GM18909 (cell line): Measurements from ENCODE around the gene STEAP3.

ENCODE experiments used
- ATAC-seq: cut with Tn5 transposase; IDR thresholded peaks from one replicate; pipeline ENCODE4 v1.9.1; 2021; ENCODE audit warnings: mild to moderate bottlenecking; ENCODE audit not compliant: unreplicated experiment, poor library complexity

The STEAP3 gene

GRCh38 chr2:119197529-119198239 lies 25.9 kb upstream of the STEAP3 start:
- no peak for ATAC-seq

- ATAC-seq: no peak
These were observed 25.3 kb upstream of the STEAP3 start for GRCh38 chr2:119198240-119198840.

- no peak for ATAC-seq
These were observed 21.8 kb upstream of the STEAP3 start for GRCh38 chr2:119201815-119202214.

GRCh38 chr2:119202610-119203310 lies 20.9 kb upstream of the STEAP3 start:
- no peak for ATAC-seq

GRCh38 chr2:119204525-119204924 lies 19.1 kb upstream of the STEAP3 start:
- no peak for ATAC-seq

GRCh38 chr2:119205001-119205706 lies 18.5 kb upstream of the STEAP3 start:
- no peak for ATAC-seq

- ATAC-seq: no peak
These were observed 17.4 kb upstream of the STEAP3 start for GRCh38 chr2:119206201-119206600.

GRCh38 chr2:119207447-119207846 lies 16.2 kb upstream of the STEAP3 start:
- ATAC-seq: no peak

- ATAC-seq: no peak
These were observed 14.8 kb upstream of the STEAP3 start for GRCh38 chr2:119208791-119209203.

GRCh38 chr2:119212139-119212800 lies 11.4 kb upstream of the STEAP3 start:
- no peak for ATAC-seq

- ATAC-seq: no peak
These were observed 9.1 kb upstream of the STEAP3 start for GRCh38 chr2:119214453-119215037.

- no peak for ATAC-seq
These were observed 6.6 kb upstream of the STEAP3 start for GRCh38 chr2:119216994-119217393.

GRCh38 chr2:119218478-119219064 lies 5.1 kb upstream of the STEAP3 start:
- ATAC-seq: no peak

GRCh38 chr2:119219873-119220272 lies 3.8 kb upstream of the STEAP3 start:
- ATAC-seq: no peak

- ATAC-seq: no peak
These were observed 2.8 kb upstream of the STEAP3 start for GRCh38 chr2:119220720-119221301.

GRCh38 chr2:119221609-119222008 lies 2.0 kb upstream of the STEAP3 start:
- no peak for ATAC-seq

- no peak for ATAC-seq
These were observed 1.4 kb upstream of the STEAP3 start for GRCh38 chr2:119222213-119222612.

GRCh38 chr2:119222863-119223520 lies 642 bp upstream of the STEAP3 start:
- ATAC-seq: no peak
